Suprapubic skin (tissue), 4 donors: ENCODE results near the gene STAT6. TPM values are rescaled to one million over a fixed set of nuclear protein-coding genes. Genes with fewer than 3 reads are reported as not detected.
A peak's percentile ranks its signal among the peaks of the same experiment; 100 is the strongest.

Experiments used
- DNase-seq, 2 donors: peaks; one replicate each; pipeline ENCODE4 v3.0.0-alpha.2; 2019; ENCODE audit warnings: low spot score in 2 of 2
- H3K27ac ChIP-seq: fragments of 200-600 bp; sonication (generic); one replicate; pipeline ENCODE4 v1.5.1; 2019
- H3K27me3 ChIP-seq: fragments of 200-600 bp; sonication (generic); one replicate; pipeline ENCODE4 v1.5.1; 2019
- H3K36me3 ChIP-seq: fragments of 200-600 bp; sonication (generic); one replicate; pipeline ENCODE4 v1.5.1; 2019
- H3K4me1 ChIP-seq: fragments of 200-600 bp; sonication (generic); one replicate; pipeline ENCODE4 v1.5.1; 2019
- H3K4me3 ChIP-seq: fragments of 200-600 bp; sonication (generic); one replicate; pipeline ENCODE4 v1.5.1; 2019; ENCODE audit warnings: mild to moderate bottlenecking
- H3K9me3 ChIP-seq: fragments of 200-600 bp; sonication (generic); one replicate; pipeline ENCODE4 v1.5.1; 2019
- EP300 ChIP-seq: sonication (generic); formaldehyde crosslinking; IDR thresholded peaks from one replicate; pipeline ENCODE4 v1.6.1; 2017; ENCODE audit warnings: antibody characterized with exemption
- POLR2A ChIP-seq, 2 donors: fragments of 450-650 bp; IDR thresholded peaks; one replicate each; pipeline ENCODE4 v1.6.1; 2017; ENCODE audit warnings: antibody characterized with exemption in 2 of 2, mild to moderate bottlenecking in 2 of 2, moderate library complexity in 2 of 2
- POLR2AphosphoS5 ChIP-seq, 3 donors: sonication (generic); formaldehyde crosslinking; IDR thresholded peaks; one replicate each; pipeline ENCODE4 v1.6.1; 2017; ENCODE audit warnings: antibody characterized with exemption in 3 of 3
- WGBS: methylation state at CpG from one replicate; pipeline ENCODE4 v1.1.5; 2018; 5-methylcytosine and 5-hydroxymethylcytosine counted together
- total RNA-seq, 4 donors: library from RNA; depleted of rRNA; stranded (reverse); fragments of >200 nt; gene quantifications; one replicate each; pipeline ENCODE4 v1.1.0, GENCODE V29; 2016
- TF ChIP-seq, protein P1 (sequence below), 2 donors: fragments of 200-600 bp in 1 of 2; fragments of 450-650 bp in 1 of 2; sonication (generic) in 1 of 2; IDR thresholded peaks; one replicate each; pipeline ENCODE4 v1.5.1; 2016 to 2019; ENCODE audit warnings: antibody characterized with exemption in 2 of 2, mild to moderate bottlenecking in 1 of 2, moderate library complexity in 1 of 2

Gene STAT6, protein sequence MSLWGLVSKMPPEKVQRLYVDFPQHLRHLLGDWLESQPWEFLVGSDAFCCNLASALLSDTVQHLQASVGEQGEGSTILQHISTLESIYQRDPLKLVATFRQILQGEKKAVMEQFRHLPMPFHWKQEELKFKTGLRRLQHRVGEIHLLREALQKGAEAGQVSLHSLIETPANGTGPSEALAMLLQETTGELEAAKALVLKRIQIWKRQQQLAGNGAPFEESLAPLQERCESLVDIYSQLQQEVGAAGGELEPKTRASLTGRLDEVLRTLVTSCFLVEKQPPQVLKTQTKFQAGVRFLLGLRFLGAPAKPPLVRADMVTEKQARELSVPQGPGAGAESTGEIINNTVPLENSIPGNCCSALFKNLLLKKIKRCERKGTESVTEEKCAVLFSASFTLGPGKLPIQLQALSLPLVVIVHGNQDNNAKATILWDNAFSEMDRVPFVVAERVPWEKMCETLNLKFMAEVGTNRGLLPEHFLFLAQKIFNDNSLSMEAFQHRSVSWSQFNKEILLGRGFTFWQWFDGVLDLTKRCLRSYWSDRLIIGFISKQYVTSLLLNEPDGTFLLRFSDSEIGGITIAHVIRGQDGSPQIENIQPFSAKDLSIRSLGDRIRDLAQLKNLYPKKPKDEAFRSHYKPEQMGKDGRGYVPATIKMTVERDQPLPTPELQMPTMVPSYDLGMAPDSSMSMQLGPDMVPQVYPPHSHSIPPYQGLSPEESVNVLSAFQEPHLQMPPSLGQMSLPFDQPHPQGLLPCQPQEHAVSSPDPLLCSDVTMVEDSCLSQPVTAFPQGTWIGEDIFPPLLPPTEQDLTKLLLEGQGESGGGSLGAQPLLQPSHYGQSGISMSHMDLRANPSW
- 100 to 1,000 TPM; 140 to 348 (median 183) TPM for total RNA-seq

DNA sequence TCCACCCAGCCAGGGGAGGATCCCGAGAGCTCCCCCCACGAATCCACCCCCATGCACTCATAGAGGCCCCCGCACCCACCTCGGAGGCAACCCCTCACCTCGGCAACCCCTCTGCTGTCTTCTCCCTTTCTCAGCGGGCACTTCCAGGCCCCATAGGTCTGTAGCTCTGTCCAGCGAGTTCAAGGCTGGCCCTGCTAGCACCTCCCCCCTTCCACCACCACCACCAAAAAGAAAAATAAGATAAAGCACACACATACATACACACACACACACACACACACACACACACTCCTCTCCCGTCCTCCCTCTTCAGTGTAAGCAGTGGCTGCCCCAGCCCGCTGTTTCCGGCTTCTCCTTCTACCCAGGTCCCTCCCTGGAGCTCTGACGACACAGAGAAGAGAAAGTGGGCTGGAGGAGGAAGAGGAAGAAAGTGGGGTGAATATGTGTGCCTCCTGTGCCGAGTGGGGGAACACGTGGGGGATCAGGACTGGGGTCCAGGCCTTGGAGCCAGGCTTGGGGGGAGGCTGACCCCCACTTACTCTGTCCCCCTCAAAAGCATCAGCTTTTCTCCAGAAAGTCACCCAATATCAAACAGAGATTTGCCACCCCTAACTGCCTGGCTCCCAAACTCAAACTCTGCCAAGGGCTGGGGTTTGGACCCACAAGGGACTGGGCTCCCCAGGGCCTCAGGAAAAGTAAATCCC is at the start of gene STAT6:
STAT6 (minus strand) TSS at position 332 of the 704 bp plus-strand sequence. CDS start 3,084 bp downstream, outside the sequence.
- DNase-seq = peak; percentile 91 to 94
- Histone ChIP-seq H3K4me3 (peak within 1 kb of the TSS; percentile 86), H3K36me3 (peaks cover 16% of the 10 kb centered on the region), H3K4me1 (peaks cover 46% of the 10 kb centered on the region), H3K27ac (peak within 1 kb of the TSS; percentile 94), H3K9me3 (no peaks in the 10 kb centered on the region), H3K27me3 (no peaks in the 10 kb centered on the region)
- peak; percentile 52 to 62 for TF ChIP-seq POLR2A (IDR thresholded peaks at IDR 0.05)
- TF ChIP-seq EP300 = no peak
- WGBS = 2% methylated on average over 11 of the region's 13 CpGs

DNA sequence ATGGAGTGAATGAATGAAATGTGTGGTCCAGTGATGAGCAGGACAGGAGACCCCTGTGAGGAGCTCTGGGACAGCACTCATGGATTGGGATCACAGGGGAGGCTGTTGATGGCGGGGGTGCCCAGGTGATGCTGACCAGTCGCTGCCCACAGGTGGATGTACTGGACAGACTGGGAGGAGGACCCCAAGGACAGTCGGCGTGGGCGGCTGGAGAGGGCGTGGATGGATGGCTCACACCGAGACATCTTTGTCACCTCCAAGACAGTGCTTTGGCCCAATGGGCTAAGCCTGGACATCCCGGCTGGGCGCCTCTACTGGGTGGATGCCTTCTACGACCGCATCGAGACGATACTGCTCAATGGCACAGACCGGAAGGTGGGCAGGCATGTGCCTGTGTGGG is 49.6 kb upstream of the STAT6 start:
- Histone ChIP-seq H3K4me1 (peaks cover 22% of the 10 kb centered on the region), H3K36me3 (peaks cover 75% of the 10 kb centered on the region), H3K27ac (no peak overlapping the region), H3K9me3 (no peaks in the 10 kb centered on the region), H3K4me3 (no peak overlapping the region), H3K27me3 (no peaks in the 10 kb centered on the region)
- WGBS = 94% methylated on average over 13 of the region's 14 CpGs
- DNase-seq = no peak
- TF ChIP-seq POLR2AphosphoS5 (IDR thresholded peaks at IDR 0.05) = no peak
- TF ChIP-seq, protein P1, sequence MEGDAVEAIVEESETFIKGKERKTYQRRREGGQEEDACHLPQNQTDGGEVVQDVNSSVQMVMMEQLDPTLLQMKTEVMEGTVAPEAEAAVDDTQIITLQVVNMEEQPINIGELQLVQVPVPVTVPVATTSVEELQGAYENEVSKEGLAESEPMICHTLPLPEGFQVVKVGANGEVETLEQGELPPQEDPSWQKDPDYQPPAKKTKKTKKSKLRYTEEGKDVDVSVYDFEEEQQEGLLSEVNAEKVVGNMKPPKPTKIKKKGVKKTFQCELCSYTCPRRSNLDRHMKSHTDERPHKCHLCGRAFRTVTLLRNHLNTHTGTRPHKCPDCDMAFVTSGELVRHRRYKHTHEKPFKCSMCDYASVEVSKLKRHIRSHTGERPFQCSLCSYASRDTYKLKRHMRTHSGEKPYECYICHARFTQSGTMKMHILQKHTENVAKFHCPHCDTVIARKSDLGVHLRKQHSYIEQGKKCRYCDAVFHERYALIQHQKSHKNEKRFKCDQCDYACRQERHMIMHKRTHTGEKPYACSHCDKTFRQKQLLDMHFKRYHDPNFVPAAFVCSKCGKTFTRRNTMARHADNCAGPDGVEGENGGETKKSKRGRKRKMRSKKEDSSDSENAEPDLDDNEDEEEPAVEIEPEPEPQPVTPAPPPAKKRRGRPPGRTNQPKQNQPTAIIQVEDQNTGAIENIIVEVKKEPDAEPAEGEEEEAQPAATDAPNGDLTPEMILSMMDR (IDR thresholded peaks at IDR 0.05) = no peak
- no peak for TF ChIP-seq EP300
- no peak for TF ChIP-seq POLR2A (IDR thresholded peaks at IDR 0.05)

DNA sequence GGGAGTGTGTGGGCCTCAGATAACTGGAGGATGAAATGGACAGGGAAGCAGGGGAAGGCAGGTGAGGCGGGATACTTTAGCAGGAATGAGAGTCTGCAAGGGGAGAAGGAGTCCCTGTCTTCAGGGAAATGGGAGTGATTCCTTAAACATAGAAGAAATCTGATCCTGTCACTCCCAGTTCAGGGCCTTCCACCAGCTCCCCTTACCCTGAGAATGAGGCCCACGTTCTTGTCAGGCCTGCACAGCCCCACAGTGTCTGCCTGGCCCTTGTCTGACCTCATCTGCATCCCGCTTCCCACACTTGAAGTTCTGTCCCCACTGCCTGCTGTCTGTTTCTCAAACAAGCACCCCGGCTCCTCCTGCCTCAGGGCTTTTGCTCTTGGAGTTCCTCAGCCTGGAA is 48.9 kb upstream of the STAT6 start:
- WGBS = 91% methylated on average over 4 of the region's 4 CpGs

DNA sequence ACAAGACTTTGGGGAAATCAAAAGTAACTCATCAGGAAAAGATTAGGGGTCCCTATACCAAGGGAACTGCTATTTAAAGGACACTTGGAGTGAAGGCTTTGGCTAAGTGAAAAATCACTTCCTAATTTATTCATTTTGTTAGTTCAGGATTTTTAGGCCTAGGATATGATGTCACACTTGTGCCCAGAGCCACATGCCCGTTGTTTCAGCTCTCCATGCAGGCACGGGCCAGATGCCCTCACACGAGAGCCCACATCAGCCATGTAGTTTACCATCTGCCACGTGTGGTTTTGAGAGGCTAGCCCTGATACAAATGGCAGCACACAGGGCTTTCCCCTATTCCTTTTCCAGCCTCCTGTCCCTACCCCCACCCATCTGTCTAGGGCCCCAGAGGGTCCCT is 48.1 kb upstream of the STAT6 start:
- peaks cover 85% of the 10 kb centered on the region for H3K36me3 ChIP-seq
- no peak overlapping the region for H3K27ac ChIP-seq
- no peaks in the 10 kb centered on the region for H3K27me3 ChIP-seq
- no peaks in the 10 kb centered on the region for H3K9me3 ChIP-seq
- DNase-seq = no peak
- TF ChIP-seq POLR2A (IDR thresholded peaks at IDR 0.05) (no peak), POLR2AphosphoS5 (IDR thresholded peaks at IDR 0.05) (no peak), EP300 (no peak)
- TF ChIP-seq, protein P1 (IDR thresholded peaks at IDR 0.05) = no peak
- H3K4me3 ChIP-seq = no peak overlapping the region
- H3K4me1 ChIP-seq = peaks cover 17% of the 10 kb centered on the region
- 77% methylated on average over 4 of the region's 4 CpGs for WGBS

More for the DNA sequence above, 48.9 kb upstream of the STAT6 start:
- Histone ChIP-seq H3K27ac (no peak overlapping the region), H3K27me3 (no peaks in the 10 kb centered on the region), H3K36me3 (peaks cover 79% of the 10 kb centered on the region), H3K9me3 (no peaks in the 10 kb centered on the region), H3K4me1 (peaks cover 16% of the 10 kb centered on the region), H3K4me3 (no peak overlapping the region)
- TF ChIP-seq EP300 (no peak), POLR2A (IDR thresholded peaks at IDR 0.05) (no peak), POLR2AphosphoS5 (IDR thresholded peaks at IDR 0.05) (no peak)
- DNase-seq = no peak

DNA sequence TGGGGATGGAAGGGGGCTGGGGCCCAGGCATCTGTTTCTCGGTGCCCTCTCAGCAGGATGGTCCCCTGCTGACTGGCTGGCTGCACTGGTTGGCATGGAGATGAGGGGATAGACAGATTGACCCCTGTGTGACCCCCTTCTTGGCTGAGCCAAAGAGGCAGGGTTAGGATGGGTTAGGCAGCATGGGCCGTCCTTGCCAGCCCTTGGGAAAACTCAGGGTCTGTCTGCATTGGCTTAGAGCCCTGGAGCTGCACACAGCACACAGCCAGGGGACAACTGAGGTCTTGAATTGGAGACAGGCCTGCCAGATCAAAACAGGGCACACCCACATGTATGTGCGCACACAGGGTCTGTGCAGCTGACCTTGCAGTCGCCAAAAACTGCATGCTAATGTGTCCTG is 47.5 kb upstream of the STAT6 start:
- WGBS = 60% methylated on average over 4 of the region's 4 CpGs
- Histone ChIP-seq H3K36me3 (peaks cover 80% of the 10 kb centered on the region), H3K9me3 (no peaks in the 10 kb centered on the region), H3K4me1 (peaks cover 17% of the 10 kb centered on the region), H3K27me3 (no peaks in the 10 kb centered on the region), H3K4me3 (no peak overlapping the region), H3K27ac (peak overlapping the region; percentile 9)
- no peak for DNase-seq
- TF ChIP-seq POLR2A (IDR thresholded peaks at IDR 0.05) (no peak), EP300 (no peak), POLR2AphosphoS5 (IDR thresholded peaks at IDR 0.05) (no peak)
- TF ChIP-seq, protein P1 (IDR thresholded peaks at IDR 0.05) = no peak
